Measurements from ENCODE around the gene PTPRN2. TPM values are rescaled to one million over a fixed set of nuclear protein-coding genes. Genes with fewer than 3 reads are reported as not detected.

Gene PTPRN2
- total and polyA plus RNA-seq, 9 of the 15 experiments (the other 6 are each of a cell fraction or from before 2014, with no cell fraction given): not detected

- Histone ChIP-seq H3K9me3 (replicated peaks; ENCODE audit: control insufficient read depth, insufficient read depth, low read depth, low read length) (no peaks in the 10 kb centered on the region), H3K9ac (ENCODE audit: insufficient read depth in 1 of 2, low read depth in 2 of 2, low read length in 2 of 2) (no peak overlapping the region), H3K36me3 (ENCODE audit: control insufficient read depth, insufficient read depth, low read length) (no peaks in the 10 kb centered on the region), H3K27ac (ENCODE audit: extremely low read depth, low read depth, low read length) (no peak overlapping the region), H3K79me2 (ENCODE audit: control insufficient read depth, insufficient read depth, low read length) (no peaks in the 10 kb centered on the region), H3K27me3 (ENCODE audit: control insufficient read depth in 2 of 2, insufficient read depth in 2 of 2, low read length in 2 of 2) (peaks cover 66 to 77% of the 10 kb centered on the region in 2 experiments), H4K20me1 (replicated peaks; ENCODE audit: control insufficient read depth, insufficient read depth, low read length) (peaks cover 5% of the 10 kb centered on the region), H3K4me1 (replicated peaks in 1 of 2; ENCODE audit: control insufficient read depth in 2 of 2, insufficient read depth in 2 of 2, low read length in 2 of 2) (peaks cover 0 to 4% of the 10 kb centered on the region in 2 experiments; a peak in 2 of 5 replicates), H3K9me1 (ENCODE audit: control insufficient read depth, insufficient read depth, low read length) (no peaks in the 10 kb centered on the region), H2AFZ (ENCODE audit: low read depth, low read length) (no peak overlapping the region), H3K4me3 (no peak overlapping the region), H3K4me2 (ENCODE audit: insufficient read depth, low read length) (no peak overlapping the region)
- in situ Hi-C loops (cut with MboI): no loop called here
- intact Hi-C loops (cut with micrococcal nuclease): no loop called here
- CTCF ChIA-PET (ENCODE audit: low intra/inter-chr PET ratio): no interaction called here
- no peak for ATAC-seq
- TF ChIP-seq HIVEP1 (CRISPR knock-in tag; IDR thresholded peaks at IDR 0.05) (no peak), EWSR1 (IDR thresholded peaks at IDR 0.05; ENCODE audit: borderline replicate concordance, low read depth, partially characterized antibody) (no peak), NELFE (IDR thresholded peaks at IDR 0.05; ENCODE audit: insufficient read depth, insufficient read length) (no peak), ZBTB17 (CRISPR knock-in tag; IDR thresholded peaks at IDR 0.05) (no peak), TSC22D4 (tag; IDR thresholded peaks at IDR 0.05) (no peak), KLF10 (CRISPR knock-in tag; IDR thresholded peaks at IDR 0.05) (no peak), HNRNPK (IDR thresholded peaks at IDR 0.05; ENCODE audit: low read depth, low read length, poor library complexity, severe bottlenecking) (no peak), CHCHD3 (CRISPR knock-in tag; IDR thresholded peaks at IDR 0.05) (no peak), NR4A1 (CRISPR knock-in tag; IDR thresholded peaks at IDR 0.05) (no peak), NR4A1 (tag; IDR thresholded peaks at IDR 0.05) (no peak), NCOA2 (IDR thresholded peaks at IDR 0.05; ENCODE audit: partially characterized antibody in 2 of 2) (no peak), CBX5 (IDR thresholded peaks at IDR 0.05; ENCODE audit: borderline replicate concordance, low read depth) (no peak), NFRKB (IDR thresholded peaks at IDR 0.05; ENCODE audit: low read depth) (no peak), ZNF165 (CRISPR knock-in tag; IDR thresholded peaks at IDR 0.05; ENCODE audit: borderline replicate concordance) (no peak), ZNF224 (CRISPR knock-in tag; IDR thresholded peaks at IDR 0.05) (no peak), CREM (IDR thresholded peaks at IDR 0.05; ENCODE audit: low read depth) (no peak), IRF2 (CRISPR knock-in tag; IDR thresholded peaks at IDR 0.05) (no peak)
- no peak for FAIRE-seq
- under 1% methylated on average over 29 of the region's 29 CpGs for WGBS (ENCODE audit: insufficient coverage, low coverage, missing lambda C conversion rate)
- no peak for DNase-seq (ENCODE audit: extremely low read depth in 1 of 4, low spot score in 3 of 4)
- BruUV-seq (replicated peaks): no TSS peak
- POLR2A ChIA-PET: interaction anchor here (0.7 to 0.8 kb wide), 2 partner anchors 13 to 107 kb away, joined by 3 read pairs; no protein-coding TSS in a partner anchor
Observed at GRCh38 chr7:157714166-157715070, 873.2 kb downstream of the PTPRN2 start.
